A549 (cell line): ENCODE measurements around the gene KSR2.

Experiments
- CBX2 ChIP-seq: fragments of 200-600 bp; sonication (generic); IDR thresholded peaks from 2 replicates; pipeline ENCODE4 v1.6.1; 2016; ENCODE audit warnings: low read depth, mild to moderate bottlenecking, borderline replicate concordance
- EP300 ChIP-seq, 2 experiments: fragments of >200 bp; sonication (Bioruptor Twin); formaldehyde crosslinking; IDR thresholded peaks; 2 replicates in 1 of 2; 3 replicates in 1 of 2; pipeline ENCODE4 v1.6.1; 2016 to 2017
- TF ChIP-seq, protein P1 (sequence below): fragments of >200 bp; sonication (Bioruptor Twin); formaldehyde crosslinking; IDR thresholded peaks from 3 replicates; pipeline ENCODE4 v1.5.1; 2016

- TF ChIP-seq EP300 (IDR thresholded peaks at IDR 0.05) (no peak), CBX2 (no peak)
- TF ChIP-seq, protein P1, sequence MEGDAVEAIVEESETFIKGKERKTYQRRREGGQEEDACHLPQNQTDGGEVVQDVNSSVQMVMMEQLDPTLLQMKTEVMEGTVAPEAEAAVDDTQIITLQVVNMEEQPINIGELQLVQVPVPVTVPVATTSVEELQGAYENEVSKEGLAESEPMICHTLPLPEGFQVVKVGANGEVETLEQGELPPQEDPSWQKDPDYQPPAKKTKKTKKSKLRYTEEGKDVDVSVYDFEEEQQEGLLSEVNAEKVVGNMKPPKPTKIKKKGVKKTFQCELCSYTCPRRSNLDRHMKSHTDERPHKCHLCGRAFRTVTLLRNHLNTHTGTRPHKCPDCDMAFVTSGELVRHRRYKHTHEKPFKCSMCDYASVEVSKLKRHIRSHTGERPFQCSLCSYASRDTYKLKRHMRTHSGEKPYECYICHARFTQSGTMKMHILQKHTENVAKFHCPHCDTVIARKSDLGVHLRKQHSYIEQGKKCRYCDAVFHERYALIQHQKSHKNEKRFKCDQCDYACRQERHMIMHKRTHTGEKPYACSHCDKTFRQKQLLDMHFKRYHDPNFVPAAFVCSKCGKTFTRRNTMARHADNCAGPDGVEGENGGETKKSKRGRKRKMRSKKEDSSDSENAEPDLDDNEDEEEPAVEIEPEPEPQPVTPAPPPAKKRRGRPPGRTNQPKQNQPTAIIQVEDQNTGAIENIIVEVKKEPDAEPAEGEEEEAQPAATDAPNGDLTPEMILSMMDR, result no peak
Observed at GRCh38 chr12:117936722-117937484, 31.9 kb downstream of the KSR2 start.
